HG03280 (cell line): ENCODE measurements around the gene SLFN5.
A peak's percentile ranks its signal among the peaks of the same experiment; 100 is the strongest.
"Not testable (repeated sequence)": the region's sequence is repeated elsewhere in the genome, so short reads cannot be mapped to it uniquely, and the experiment has no call there.

ENCODE experiments used
- ATAC-seq: cut with Tn5 transposase; IDR thresholded peaks from one replicate; pipeline ENCODE4 v1.9.1; 2021; ENCODE audit warnings: mild to moderate bottlenecking, moderate library complexity; ENCODE audit not compliant: unreplicated experiment

Gene SLFN5

GRCh38 chr17:35242805-35243560 lies at the start of gene SLFN5:
TSS of gene SLFN5 (plus strand) at chr17:35243072. CDS start at chr17:35258691, 15,619 bp downstream.
- peak; percentile 67 for ATAC-seq

GRCh38 chr17:35194001-35194400 lies 48.9 kb upstream of the SLFN5 start, which contains the start of gene SLC35G3:
TSS of gene SLC35G3 (minus strand) at chr17:35194393. CDS start at chr17:35194307, 86 bp downstream.
- ATAC-seq = not testable (repeated sequence)

- ATAC-seq = not testable (repeated sequence)
These were observed 47.8 kb upstream of the SLFN5 start for GRCh38 chr17:35195062-35195461.

- ATAC-seq = not testable (repeated sequence)
These were observed 40.3 kb upstream of the SLFN5 start for GRCh38 chr17:35202582-35202981.

- ATAC-seq = no peak
These were observed 32.1 kb upstream of the SLFN5 start for GRCh38 chr17:35210741-35211140.

GRCh38 chr17:35212668-35213067 lies 30.2 kb upstream of the SLFN5 start:
- ATAC-seq = no peak

- ATAC-seq = no peak
These were observed 29.4 kb upstream of the SLFN5 start for GRCh38 chr17:35213412-35213940.

- ATAC-seq = no peak
These were observed 28.7 kb upstream of the SLFN5 start for GRCh38 chr17:35214192-35214591.

GRCh38 chr17:35214631-35215273 lies 28.1 kb upstream of the SLFN5 start:
- no peak for ATAC-seq

GRCh38 chr17:35217107-35217506 lies 25.8 kb upstream of the SLFN5 start:
- no peak for ATAC-seq

GRCh38 chr17:35218915-35219314 lies 24.0 kb upstream of the SLFN5 start:
- ATAC-seq = no peak

- no peak for ATAC-seq
These were observed 20.4 kb upstream of the SLFN5 start for GRCh38 chr17:35222452-35222851.

- ATAC-seq = no peak
These were observed 18.4 kb upstream of the SLFN5 start for GRCh38 chr17:35224436-35224835.

GRCh38 chr17:35227546-35227945 lies 15.3 kb upstream of the SLFN5 start:
- ATAC-seq = no peak

- ATAC-seq = no peak
These were observed 13.2 kb upstream of the SLFN5 start for GRCh38 chr17:35229638-35230037.

- ATAC-seq = not testable (repeated sequence)
These were observed 8.6 kb upstream of the SLFN5 start for GRCh38 chr17:35234315-35234714.

GRCh38 chr17:35235289-35235688 lies 7.6 kb upstream of the SLFN5 start:
- ATAC-seq = no peak

GRCh38 chr17:35235917-35236316 lies 7.0 kb upstream of the SLFN5 start:
- ATAC-seq = no peak

GRCh38 chr17:35236821-35237220 lies 6.1 kb upstream of the SLFN5 start:
- no peak for ATAC-seq

- ATAC-seq = no peak
These were observed 4.1 kb upstream of the SLFN5 start for GRCh38 chr17:35238821-35239220.

GRCh38 chr17:35239823-35240222 lies 3.0 kb upstream of the SLFN5 start:
- ATAC-seq = no peak

GRCh38 chr17:35240861-35241260 lies 2.0 kb upstream of the SLFN5 start:
- ATAC-seq = no peak
